Cardiac muscle cell (in vitro differentiated cells and primary cell): ENCODE results near the gene CXCR5. TPM values are rescaled to one million over a fixed set of nuclear protein-coding genes. Genes with fewer than 3 reads are reported as not detected.

ENCODE experiments used
- DNase-seq, 2 donors: peaks; one replicate each; pipeline versions ENCODE4 v3.0.0 to v3.0.0-alpha.2; 2010 to 2017; ENCODE audit warnings: low read depth in 1 of 2, low spot score in 1 of 2
- H3K27ac ChIP-seq: fragments of 200-600 bp; sonication (generic); 2 replicates; pipeline ENCODE4 v1.5.1; 2016
- H3K27me3 ChIP-seq: fragments of 200-600 bp; sonication (generic); 2 replicates; pipeline ENCODE4 v1.6.0; 2016; ENCODE audit warnings: control low read depth
- H3K36me3 ChIP-seq: fragments of 200-600 bp; sonication (generic); 2 replicates; pipeline ENCODE4 v1.5.1; 2016; ENCODE audit warnings: control low read depth
- H3K4me1 ChIP-seq: fragments of 200-600 bp; sonication (generic); 2 replicates; pipeline ENCODE4 v1.8.1; 2017; ENCODE audit warnings: low read depth, mild to moderate bottlenecking, mixed run types
- H3K4me3 ChIP-seq: fragments of 200-600 bp; sonication (generic); 2 replicates; pipeline ENCODE4 v1.5.1; 2016; ENCODE audit warnings: mild to moderate bottlenecking
- H3K9me3 ChIP-seq: fragments of 200-600 bp; sonication (generic); 2 replicates; pipeline ENCODE4 v1.5.1; 2017; ENCODE audit warnings: low read depth, mild to moderate bottlenecking, control low read depth
- CTCF ChIP-seq: IDR thresholded peaks from 2 replicates; pipeline ENCODE4 v1.5.1; 2012; ENCODE audit warnings: low read depth, mild to moderate bottlenecking, low read length
- polyA plus RNA-seq: library from polyadenylated mRNA; unstranded; fragments of >200 nt; fragmentation: Nextera tagmentation; extraction: Ambion mirVana; gene quantifications from 2 replicates; pipeline ENCODE4 v1.2.1, GENCODE V29; 2016
- total RNA-seq: library from RNA; depleted of rRNA; stranded (reverse); fragments of >200 nt; gene quantifications from 2 replicates; pipeline ENCODE4 v1.2.3, GENCODE V29; 2016

The CXCR5 gene
- total and polyA plus RNA-seq, 2 experiments from 2014 or later = not detected

DNA sequence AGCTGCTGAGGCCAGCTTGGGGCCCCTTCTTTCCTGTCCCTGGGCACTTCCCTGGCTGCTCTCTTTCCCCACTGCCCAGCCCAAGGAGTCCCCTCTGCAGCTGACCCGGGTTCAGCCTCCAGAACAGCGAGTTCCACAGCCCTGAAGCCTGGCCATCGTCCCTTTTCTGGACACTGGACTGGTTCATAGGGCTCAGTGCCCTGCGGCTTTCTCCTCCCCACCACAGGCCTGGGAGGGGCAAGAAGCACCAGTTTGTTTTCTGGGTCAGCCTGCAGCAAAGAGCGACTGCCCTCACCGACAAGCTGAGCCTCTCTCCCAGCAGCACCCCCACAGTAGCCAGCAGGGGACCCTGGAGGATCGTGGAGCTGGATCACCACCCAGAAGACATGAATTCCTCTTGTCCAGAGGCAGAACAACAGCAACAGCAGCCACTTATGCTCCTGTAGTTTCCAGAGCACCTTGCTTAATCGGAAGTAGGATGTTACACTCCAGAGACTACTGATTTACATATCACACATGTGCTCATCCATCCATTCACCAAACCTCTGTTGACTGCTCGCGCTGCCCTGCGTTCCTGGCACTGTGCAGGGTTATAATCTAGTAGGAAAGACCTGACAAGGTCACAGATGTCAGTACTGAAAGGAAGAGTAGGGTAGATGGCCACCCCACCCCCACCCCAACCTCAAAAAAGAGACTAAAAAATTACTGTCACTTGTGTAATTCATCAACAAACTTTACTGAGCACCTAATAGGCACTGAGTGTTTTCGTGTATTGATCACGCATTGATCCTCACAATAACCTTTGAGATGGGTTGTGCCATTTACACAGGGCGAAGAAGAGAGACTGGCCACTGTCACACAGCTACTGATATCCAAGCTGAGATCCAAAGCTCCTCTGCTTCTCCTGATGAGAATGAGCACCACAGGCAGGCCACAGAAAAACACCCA, 13.0 kb upstream of the CXCR5 start:
- DNase-seq = peak; percentile 24 to 54
- H3K4me3 ChIP-seq = no peak overlapping the region

DNA sequence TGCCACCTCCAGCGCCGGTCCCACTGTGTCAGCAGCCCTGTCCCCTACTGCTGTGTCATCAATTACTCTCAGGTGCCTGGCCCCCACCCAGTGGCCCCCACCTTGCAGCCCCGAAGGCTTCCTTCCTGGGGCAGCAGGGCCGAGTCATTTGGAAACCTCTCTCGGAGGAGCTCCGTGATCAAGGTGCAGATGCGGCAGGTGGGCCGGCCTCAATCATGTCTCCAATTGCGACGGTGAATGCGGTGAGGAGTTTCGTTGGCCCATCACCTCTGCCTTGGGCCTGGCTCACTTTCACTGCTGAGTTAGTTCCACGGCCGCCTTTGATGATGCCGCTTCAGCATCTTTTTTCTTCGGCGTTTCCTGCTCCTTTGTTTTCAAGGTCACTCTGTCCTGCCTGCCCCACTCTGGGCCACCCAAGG, 11.3 kb upstream of the CXCR5 start:
- TF ChIP-seq CTCF = no peak
- no peak for DNase-seq
- no peak overlapping the region for H3K4me3 ChIP-seq
- no peaks in the 10 kb centered on the region for H3K36me3 ChIP-seq
- H3K27ac ChIP-seq = no peak overlapping the region
- peaks cover 18% of the 10 kb centered on the region for H3K4me1 ChIP-seq
- H3K27me3 ChIP-seq = no peaks in the 10 kb centered on the region
- no peaks in the 10 kb centered on the region for H3K9me3 ChIP-seq

More for the DNA sequence above, 13.0 kb upstream of the CXCR5 start:
- Histone ChIP-seq H3K36me3 (no peaks in the 10 kb centered on the region), H3K27ac (peak overlapping the region; percentile 93), H3K4me1 (peaks cover 27% of the 10 kb centered on the region), H3K9me3 (no peaks in the 10 kb centered on the region), H3K27me3 (no peaks in the 10 kb centered on the region)
- peak; percentile 29 for TF ChIP-seq CTCF

DNA sequence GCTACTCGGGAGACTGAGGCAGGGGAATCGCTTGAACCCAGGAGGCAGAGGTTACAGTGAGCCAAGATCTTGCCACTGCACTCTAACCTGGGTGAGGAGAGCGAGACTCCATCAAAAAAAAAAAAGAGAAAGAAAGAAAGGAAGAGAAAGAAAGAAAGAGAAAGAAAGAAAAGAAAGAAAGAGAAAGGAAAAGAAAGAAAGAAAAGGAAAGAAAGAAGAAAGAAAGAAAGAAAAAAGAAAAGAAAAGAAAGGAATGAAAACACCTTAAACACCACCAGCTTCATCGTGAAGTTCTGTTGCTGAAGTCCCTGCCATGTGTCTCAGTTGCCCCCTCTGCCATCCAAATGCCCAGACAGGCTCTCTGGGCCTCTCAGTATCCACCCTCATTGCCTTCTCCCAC, 9.9 kb upstream of the CXCR5 start:
- Histone ChIP-seq H3K9me3 (no peaks in the 10 kb centered on the region), H3K4me1 (peaks cover 18% of the 10 kb centered on the region), H3K27me3 (no peaks in the 10 kb centered on the region), H3K27ac (no peak overlapping the region), H3K36me3 (no peaks in the 10 kb centered on the region), H3K4me3 (no peak overlapping the region)
- TF ChIP-seq CTCF = no peak
- no peak for DNase-seq

GRCh38 chr11:118876286-118876685, 7.4 kb upstream of the CXCR5 start:
- no peak overlapping the region for H3K4me3 ChIP-seq
- no peak overlapping the region for H3K27ac ChIP-seq
- DNase-seq = no peak
- TF ChIP-seq CTCF = no peak
- no peaks in the 10 kb centered on the region for H3K36me3 ChIP-seq
- H3K27me3 ChIP-seq = no peaks in the 10 kb centered on the region
- no peaks in the 10 kb centered on the region for H3K9me3 ChIP-seq
- H3K4me1 ChIP-seq = no peaks in the 10 kb centered on the region

- no peak for DNase-seq
- Histone ChIP-seq H3K36me3 (no peaks in the 10 kb centered on the region), H3K4me1 (no peaks in the 10 kb centered on the region), H3K4me3 (no peak overlapping the region), H3K27me3 (no peaks in the 10 kb centered on the region), H3K27ac (no peak overlapping the region), H3K9me3 (no peaks in the 10 kb centered on the region)
- no peak for TF ChIP-seq CTCF
These were observed 6.1 kb upstream of the CXCR5 start for GRCh38 chr11:118877487-118878162.
